Activated CD8-positive, alpha-beta memory T cell treated with anti-CD3 and anti-CD28 coated beads, Interleukin-2, amount 50 U/mL, for 24 hours (primary cell): ENCODE data around the gene NPAS3.

Source experiments
- DNase-seq: peaks from one replicate; pipeline ENCODE4 v3.0.0-alpha.2; 2020; ENCODE audit errors: extremely low read depth

The NPAS3 gene

GRCh38 chr14:33580841-33581240, 642.2 kb downstream of the NPAS3 start:
- DNase-seq: no peak

GRCh38 chr14:33584697-33585096, 646.0 kb downstream of the NPAS3 start:
- no peak for DNase-seq

GRCh38 chr14:33586806-33587205, 648.1 kb downstream of the NPAS3 start:
- no peak for DNase-seq

GRCh38 chr14:33587791-33588190, 649.1 kb downstream of the NPAS3 start:
- no peak for DNase-seq

GRCh38 chr14:33588771-33589170, 650.1 kb downstream of the NPAS3 start:
- DNase-seq: no peak

GRCh38 chr14:33589334-33589733, 650.7 kb downstream of the NPAS3 start:
- DNase-seq: no peak

GRCh38 chr14:33590891-33591630, 652.4 kb downstream of the NPAS3 start:
- DNase-seq: no peak

GRCh38 chr14:33592297-33592696, 653.6 kb downstream of the NPAS3 start:
- DNase-seq: no peak

- no peak for DNase-seq
Observed at GRCh38 chr14:33596211-33597080, 657.8 kb downstream of the NPAS3 start.

GRCh38 chr14:33598582-33598981, 659.9 kb downstream of the NPAS3 start:
- DNase-seq: no peak

GRCh38 chr14:33602396-33602795, 663.7 kb downstream of the NPAS3 start:
- no peak for DNase-seq

GRCh38 chr14:33606591-33606990, 667.9 kb downstream of the NPAS3 start:
- DNase-seq: no peak

GRCh38 chr14:33609582-33609981, 670.9 kb downstream of the NPAS3 start:
- no peak for DNase-seq

GRCh38 chr14:33610121-33610520, 671.4 kb downstream of the NPAS3 start:
- DNase-seq: no peak

GRCh38 chr14:33611405-33612196, 672.9 kb downstream of the NPAS3 start:
- DNase-seq: no peak

GRCh38 chr14:33612197-33612505, 673.5 kb downstream of the NPAS3 start:
- DNase-seq: no peak

GRCh38 chr14:33617154-33617553, 678.5 kb downstream of the NPAS3 start:
- DNase-seq: no peak

- no peak for DNase-seq
Observed at GRCh38 chr14:33618361-33619105, 679.9 kb downstream of the NPAS3 start.

GRCh38 chr14:33622496-33622895, 683.8 kb downstream of the NPAS3 start:
- DNase-seq: no peak

GRCh38 chr14:33629792-33630191, 691.1 kb downstream of the NPAS3 start:
- DNase-seq: no peak

GRCh38 chr14:33631021-33631420, 692.3 kb downstream of the NPAS3 start:
- DNase-seq: no peak

GRCh38 chr14:33631441-33631840, 692.8 kb downstream of the NPAS3 start:
- DNase-seq: no peak
